PC-9 (cell line): Measurements from ENCODE around the gene RGS7. TPM values are rescaled to one million over a fixed set of nuclear protein-coding genes. Genes with fewer than 3 reads are reported as not detected.

Source experiments
- BruUV-seq: library from RNA; stranded (reverse); fragments of 400-500 nt; replicated peaks from 2 replicates; lab custom pipeline; 2021; lab: Mats Ljungman, UMichigan
- CTCF ChIA-PET: fragments of 300-600 bp; sonication (Branson Sonifier 250); formaldehyde crosslinking; loops from one replicate; lab custom pipeline; 2022; ENCODE audit warnings: antibody characterized with exemption; lab: Charles Lee
- POLR2A ChIA-PET: fragments of 300-600 bp; sonication (Branson Sonifier 250); formaldehyde crosslinking; loops from one replicate; lab custom pipeline; 2022; ENCODE audit warnings: antibody characterized with exemption; ENCODE audit not compliant: unreplicated experiment; lab: Charles Lee
- DNase-seq, 2 experiments: peaks; one replicate each; pipeline versions ENCODE4 v3.0.0 to v3.0.0-alpha.2; 2015 to 2022; ENCODE audit warnings: mixed read lengths in 1 of 2
- H2AFZ ChIP-seq: fragments of 200-600 bp; sonication (generic); 2 replicates; pipeline ENCODE4 v1.8.1; 2017; ENCODE audit warnings: antibody characterized with exemption
- H3F3A ChIP-seq: fragments of 200-600 bp; sonication (generic); 2 replicates; pipeline ENCODE4 v1.8.1; 2017; ENCODE audit warnings: antibody characterized with exemption, mild to moderate bottlenecking, low read depth; ENCODE audit not compliant: insufficient read depth
- H3K27ac ChIP-seq: fragments of 200-600 bp; sonication (generic); 2 replicates; pipeline ENCODE4 v1.6.1; 2016; ENCODE audit warnings: mixed run types
- H3K27me3 ChIP-seq: fragments of 200-600 bp; sonication (generic); 2 replicates; pipeline ENCODE4 v1.6.1; 2016; ENCODE audit warnings: low read depth, mixed run types; ENCODE audit not compliant: insufficient read depth
- H3K36me3 ChIP-seq: fragments of 200-600 bp; sonication (generic); 2 replicates; pipeline ENCODE4 v1.6.1; 2016; ENCODE audit warnings: low read depth, mixed run types
- H3K4me1 ChIP-seq: fragments of 200-600 bp; sonication (generic); replicated peaks from 2 replicates; pipeline ENCODE4 v1.6.1; 2016; ENCODE audit warnings: mixed run types; ENCODE audit not compliant: insufficient read depth
- H3K4me2 ChIP-seq: fragments of 200-600 bp; sonication (generic); 2 replicates; pipeline ENCODE4 v1.6.1; 2017; ENCODE audit warnings: mixed run types
- H3K4me3 ChIP-seq: fragments of 200-600 bp; sonication (generic); 2 replicates; pipeline ENCODE4 v1.6.1; 2016; ENCODE audit warnings: mixed run types
- H3K79me2 ChIP-seq: fragments of 200-600 bp; sonication (generic); 2 replicates; pipeline ENCODE4 v1.6.1; 2017; ENCODE audit warnings: low read depth, mixed run types
- H3K9me2 ChIP-seq: fragments of 200-600 bp; sonication (generic); 2 replicates; pipeline ENCODE4 v1.8.1; 2017; ENCODE audit warnings: mild to moderate bottlenecking; ENCODE audit not compliant: insufficient read depth
- H3K9me3 ChIP-seq: fragments of 200-600 bp; sonication (generic); 2 replicates; pipeline ENCODE4 v1.8.1; 2016; ENCODE audit warnings: low read depth; ENCODE audit not compliant: insufficient read depth
- H4K20me1 ChIP-seq: fragments of 200-600 bp; sonication (generic); 2 replicates; pipeline ENCODE4 v1.8.1; 2017; ENCODE audit not compliant: insufficient read depth
- EZH2 ChIP-seq: fragments of 200-600 bp; sonication (generic); IDR thresholded peaks from 2 replicates; pipeline ENCODE4 v1.8.0; 2017; ENCODE audit warnings: antibody characterized with exemption, low read depth
- intact Hi-C: fragments of 100-400 bp; cut with micrococcal nuclease; formaldehyde crosslinking; loops from one replicate; pipeline ENCODE4 v1.10.0; 2022; ENCODE audit not compliant: unreplicated experiment
- total RNA-seq: library from RNA; stranded (reverse); gene quantifications from 2 replicates; pipeline ENCODE4 v1.2.3, GENCODE V29; 2021
- TF ChIP-seq, protein P1 (sequence below): fragments of 200-600 bp; sonication (generic); conservative IDR thresholded peaks from 2 replicates; pipeline ENCODE4 v1.6.1; 2017; ENCODE audit warnings: mixed run types, antibody characterized with exemption, mild to moderate bottlenecking, moderate library complexity

RGS7 gene
- total RNA-seq, 1 experiment from 2014 or later = 5.8 TPM

DNA sequence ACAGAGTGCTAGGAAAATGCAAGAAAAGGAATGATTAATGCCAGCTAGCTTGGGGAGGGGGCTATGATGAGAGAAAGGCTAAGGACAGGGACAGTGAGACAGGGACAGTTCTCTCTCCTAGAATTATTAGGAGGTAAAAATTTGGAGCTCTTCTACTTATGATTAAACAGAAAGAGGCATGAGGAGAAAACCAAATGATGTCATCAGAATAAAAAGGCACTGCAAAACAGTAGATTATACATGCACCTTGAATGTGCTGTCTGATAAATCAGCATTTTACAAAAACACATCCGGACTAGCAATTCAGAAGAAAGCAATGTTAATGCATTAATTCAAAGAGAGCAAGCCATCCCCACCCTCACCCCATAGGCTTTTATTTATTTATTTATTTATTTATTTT lies 277.5 kb downstream of the RGS7 start:
- H3K9me3 ChIP-seq = no peaks in the 10 kb centered on the region
- no peaks in the 10 kb centered on the region for H3F3A ChIP-seq
- H4K20me1 ChIP-seq = no peaks in the 10 kb centered on the region
- no peaks in the 10 kb centered on the region for H3K4me1 ChIP-seq
- H3K36me3 ChIP-seq = no peaks in the 10 kb centered on the region
- no peak for DNase-seq
- no peak overlapping the region for H2AFZ ChIP-seq
- no peak overlapping the region for H3K27ac ChIP-seq
- CTCF ChIA-PET = no interaction called here
- TF ChIP-seq, protein P1, sequence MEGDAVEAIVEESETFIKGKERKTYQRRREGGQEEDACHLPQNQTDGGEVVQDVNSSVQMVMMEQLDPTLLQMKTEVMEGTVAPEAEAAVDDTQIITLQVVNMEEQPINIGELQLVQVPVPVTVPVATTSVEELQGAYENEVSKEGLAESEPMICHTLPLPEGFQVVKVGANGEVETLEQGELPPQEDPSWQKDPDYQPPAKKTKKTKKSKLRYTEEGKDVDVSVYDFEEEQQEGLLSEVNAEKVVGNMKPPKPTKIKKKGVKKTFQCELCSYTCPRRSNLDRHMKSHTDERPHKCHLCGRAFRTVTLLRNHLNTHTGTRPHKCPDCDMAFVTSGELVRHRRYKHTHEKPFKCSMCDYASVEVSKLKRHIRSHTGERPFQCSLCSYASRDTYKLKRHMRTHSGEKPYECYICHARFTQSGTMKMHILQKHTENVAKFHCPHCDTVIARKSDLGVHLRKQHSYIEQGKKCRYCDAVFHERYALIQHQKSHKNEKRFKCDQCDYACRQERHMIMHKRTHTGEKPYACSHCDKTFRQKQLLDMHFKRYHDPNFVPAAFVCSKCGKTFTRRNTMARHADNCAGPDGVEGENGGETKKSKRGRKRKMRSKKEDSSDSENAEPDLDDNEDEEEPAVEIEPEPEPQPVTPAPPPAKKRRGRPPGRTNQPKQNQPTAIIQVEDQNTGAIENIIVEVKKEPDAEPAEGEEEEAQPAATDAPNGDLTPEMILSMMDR = no peak
- TF ChIP-seq EZH2 = no peak
- POLR2A ChIA-PET = no interaction called here
- no peaks in the 10 kb centered on the region for H3K9me2 ChIP-seq
- H3K27me3 ChIP-seq = peaks cover 7% of the 10 kb centered on the region; the same call in 1 of the 2 replicates
- intact Hi-C loops = no loop called here
- BruUV-seq = no TSS peak
- no peaks in the 10 kb centered on the region for H3K79me2 ChIP-seq
- H3K4me3 ChIP-seq = no peak overlapping the region
- no peak overlapping the region for H3K4me2 ChIP-seq

DNA sequence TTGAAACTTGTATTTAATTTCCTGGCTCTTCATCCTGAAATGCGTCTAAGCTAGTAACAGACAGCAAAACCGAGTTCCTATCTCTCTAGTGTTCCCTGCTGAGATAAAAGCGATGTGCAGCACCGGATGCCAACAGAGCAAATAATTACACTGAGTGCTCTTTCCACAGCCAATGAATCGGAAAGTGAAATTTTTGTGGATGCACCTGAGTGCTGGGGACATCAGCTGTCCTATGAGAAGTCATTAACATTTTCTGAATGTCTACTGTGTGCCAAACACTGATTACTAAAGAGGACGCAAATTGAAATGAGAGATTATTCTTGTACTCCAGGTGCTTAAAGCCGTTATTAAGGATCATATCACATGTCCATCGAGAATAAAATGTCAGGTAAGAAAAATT lies 278.0 kb downstream of the RGS7 start:
- Histone ChIP-seq H3K4me1 (no peaks in the 10 kb centered on the region), H3K9me3 (no peaks in the 10 kb centered on the region), H3F3A (no peaks in the 10 kb centered on the region), H3K9me2 (no peaks in the 10 kb centered on the region), H2AFZ (no peak overlapping the region), H3K4me2 (no peak overlapping the region), H3K27me3 (peaks cover 7% of the 10 kb centered on the region; the same call in 1 of the 2 replicates), H3K4me3 (no peak overlapping the region), H3K27ac (no peak overlapping the region), H4K20me1 (no peaks in the 10 kb centered on the region), H3K36me3 (no peaks in the 10 kb centered on the region), H3K79me2 (no peaks in the 10 kb centered on the region)
- BruUV-seq = no TSS peak
- POLR2A ChIA-PET = no interaction called here
- CTCF ChIA-PET = no interaction called here
- intact Hi-C loops = no loop called here
- DNase-seq = no peak
- TF ChIP-seq EZH2 = no peak
- TF ChIP-seq, protein P1 = no peak

GRCh38 chr1:241077386-241078147 lies 279.4 kb downstream of the RGS7 start:
- H4K20me1 ChIP-seq = no peaks in the 10 kb centered on the region
- intact Hi-C loops = no loop called here
- ChIA-PET CTCF (no interaction called here), POLR2A (no interaction called here)
- no peaks in the 10 kb centered on the region for H3K36me3 ChIP-seq
- no peaks in the 10 kb centered on the region for H3K4me1 ChIP-seq
- no peaks in the 10 kb centered on the region for H3F3A ChIP-seq
- no peak overlapping the region for H3K27ac ChIP-seq
- H3K79me2 ChIP-seq = no peaks in the 10 kb centered on the region
- no peak overlapping the region for H3K4me3 ChIP-seq
- H3K4me2 ChIP-seq = no peak overlapping the region
- DNase-seq = no peak
- no peaks in the 10 kb centered on the region for H3K9me2 ChIP-seq
- no peak overlapping the region for H2AFZ ChIP-seq
- BruUV-seq = no TSS peak
- no peaks in the 10 kb centered on the region for H3K9me3 ChIP-seq
- peaks cover 11% of the 10 kb centered on the region; the same call in 1 of the 2 replicates for H3K27me3 ChIP-seq
- TF ChIP-seq EZH2 = no peak
- TF ChIP-seq, protein P1 = no peak
